Measurements from ENCODE around the gene FAM228A.

GRCh38 chr2:24179683-24180082, 4.8 kb downstream of the FAM228A start:
- TF ChIP-seq CTCF (IDR thresholded peaks at IDR 0.05; ENCODE audit: borderline replicate concordance, extremely low read depth, low read length, poor library complexity, severe bottlenecking) (no peak), EZH2 (IDR thresholded peaks at IDR 0.05; ENCODE audit: borderline replicate concordance, low read depth, low read length, severe bottlenecking) (no peak)

Measured in DND-41 (cell line).